ENCODE data around the gene IPO13.

DNA sequence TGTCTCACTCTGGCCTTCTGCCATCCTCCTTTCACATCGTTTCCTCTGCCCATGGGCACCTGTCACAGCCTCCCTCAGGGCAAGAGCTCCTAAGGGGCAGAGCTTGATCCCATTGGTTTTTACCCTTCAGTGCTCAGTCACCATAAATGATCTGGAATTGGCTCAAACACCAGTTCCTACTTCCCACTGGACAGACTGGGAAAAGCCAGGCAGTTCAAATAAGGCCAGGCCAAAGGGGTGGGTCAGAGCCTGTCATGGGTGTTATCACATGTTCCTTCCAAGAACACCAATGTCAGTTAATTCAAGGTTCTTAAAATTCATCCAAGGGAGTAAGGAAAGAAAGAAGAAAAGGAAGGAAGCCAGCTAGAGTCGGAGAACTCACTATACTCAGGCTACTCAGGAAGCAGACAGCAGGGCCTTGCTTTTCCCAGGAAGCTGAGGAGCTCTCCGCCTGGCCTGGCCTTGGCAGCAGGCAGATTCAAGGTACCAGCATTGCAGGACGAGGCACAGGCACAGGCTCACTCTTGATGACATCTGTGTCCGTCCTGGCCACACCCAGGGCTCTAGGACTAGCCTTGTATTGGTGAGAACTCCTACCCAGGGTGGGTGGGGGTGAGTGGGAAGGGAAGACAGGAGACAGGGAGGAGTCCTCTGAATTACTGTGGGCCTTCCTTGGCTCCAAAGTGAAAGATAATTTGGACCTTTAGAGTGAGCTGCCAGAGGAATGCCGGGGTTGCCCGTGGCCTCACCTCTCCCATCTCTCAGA is 45.4 kb upstream of the IPO13 start:
- TF ChIP-seq, protein P1, sequence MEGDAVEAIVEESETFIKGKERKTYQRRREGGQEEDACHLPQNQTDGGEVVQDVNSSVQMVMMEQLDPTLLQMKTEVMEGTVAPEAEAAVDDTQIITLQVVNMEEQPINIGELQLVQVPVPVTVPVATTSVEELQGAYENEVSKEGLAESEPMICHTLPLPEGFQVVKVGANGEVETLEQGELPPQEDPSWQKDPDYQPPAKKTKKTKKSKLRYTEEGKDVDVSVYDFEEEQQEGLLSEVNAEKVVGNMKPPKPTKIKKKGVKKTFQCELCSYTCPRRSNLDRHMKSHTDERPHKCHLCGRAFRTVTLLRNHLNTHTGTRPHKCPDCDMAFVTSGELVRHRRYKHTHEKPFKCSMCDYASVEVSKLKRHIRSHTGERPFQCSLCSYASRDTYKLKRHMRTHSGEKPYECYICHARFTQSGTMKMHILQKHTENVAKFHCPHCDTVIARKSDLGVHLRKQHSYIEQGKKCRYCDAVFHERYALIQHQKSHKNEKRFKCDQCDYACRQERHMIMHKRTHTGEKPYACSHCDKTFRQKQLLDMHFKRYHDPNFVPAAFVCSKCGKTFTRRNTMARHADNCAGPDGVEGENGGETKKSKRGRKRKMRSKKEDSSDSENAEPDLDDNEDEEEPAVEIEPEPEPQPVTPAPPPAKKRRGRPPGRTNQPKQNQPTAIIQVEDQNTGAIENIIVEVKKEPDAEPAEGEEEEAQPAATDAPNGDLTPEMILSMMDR (conservative IDR thresholded peaks at IDR 0.05; ENCODE audit: low read length) = no peak
- TF ChIP-seq EZH2phosphoT487 (IDR thresholded peaks at IDR 0.05; ENCODE audit: borderline replicate concordance) = no peak
